Uterine smooth muscle cell (primary cell): ENCODE results near the gene ADAMTS1. TPM values are rescaled to one million over a fixed set of nuclear protein-coding genes. Genes with fewer than 3 reads are reported as not detected.

ENCODE experiments used
- total RNA-seq: library from RNA; depleted of rRNA; stranded (reverse); fragments of >200 nt; gene quantifications from 2 replicates; pipeline ENCODE4 v1.2.3, GENCODE V29; 2014

ADAMTS1 gene
- 144 and 170 TPM in 2 replicates for total RNA-seq

GRCh38 chr21:26845066-26845758, at the start of gene ADAMTS1:
Gene ADAMTS1 (minus strand): TSS chr21:26845409. CDS start chr21:26844954, 455 bp downstream.

Other genes starting within 250 kb of the ADAMTS1 start
- 4.0 and 4.2 TPM in 2 replicates for gene ADAMTS5, start 121.7 kb upstream of the ADAMTS1 start, total RNA-seq